ENCODE data around the gene TMX2. TPM values are rescaled to one million over a fixed set of nuclear protein-coding genes. Genes with fewer than 3 reads are reported as not detected.

The TMX2 gene
- polyA plus RNA-seq, 3 donors = 28.9 to 71.6 (median 52.9) TPM

DNA sequence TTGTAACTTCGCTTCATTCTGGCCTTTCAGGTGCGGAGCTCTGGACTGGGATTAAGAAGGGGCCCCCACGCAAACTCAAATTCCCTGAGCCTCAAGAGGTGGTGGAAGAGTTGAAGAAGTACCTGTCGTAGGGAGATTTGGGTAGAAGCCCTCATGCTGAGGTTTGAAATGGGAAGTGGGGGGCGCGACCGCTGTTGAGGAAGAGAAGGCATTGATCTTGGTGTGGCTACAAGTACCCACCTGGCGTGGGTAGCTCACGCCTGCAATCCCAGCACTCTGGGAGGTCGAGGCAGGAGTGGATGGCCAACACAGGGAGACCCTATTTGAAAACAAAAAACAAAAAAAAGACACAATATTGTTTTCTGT, 29.7 kb downstream of the TMX2 start:
- Histone ChIP-seq H3K4me2 (replicated peaks; ENCODE audit: extremely low read depth, low read length, poor library complexity, severe bottlenecking) (peak overlapping the region; percentile 93), H3K27me3 (ENCODE audit: control insufficient read depth in 2 of 2, insufficient read depth in 2 of 2, low read length in 2 of 2) (no peaks in the 10 kb centered on the region), H2AFZ (ENCODE audit: insufficient read depth, low read depth, low read length, poor library complexity, severe bottlenecking) (peak overlapping the region; percentile 91), H3K4me1 (ENCODE audit: control insufficient read depth in 1 of 2, insufficient read depth in 2 of 2, low read length in 2 of 2) (peaks cover 15 to 17% of the 10 kb centered on the region in 2 donors), H3K9ac (ENCODE audit: insufficient read depth, low read length, poor library complexity, severe bottlenecking) (peak overlapping the region; percentile 91), H4K20me1 (ENCODE audit: insufficient read depth, low read length) (peaks cover 27% of the 10 kb centered on the region), H3K27ac (ENCODE audit: low read depth in 1 of 2, low read length in 2 of 2) (peak overlapping the region; percentile 87 to 94), H3K36me3 (replicated peaks in 1 of 2; ENCODE audit: control insufficient read depth in 1 of 2, insufficient read depth in 2 of 2, low read length in 2 of 2) (peaks cover 51 to 78% of the 10 kb centered on the region in 2 donors), H3K9me3 (replicated peaks in 1 of 2; ENCODE audit: control insufficient read depth in 1 of 2, insufficient read depth in 1 of 2, low read length in 2 of 2) (no peaks in the 10 kb centered on the region), H3K79me2 (ENCODE audit: insufficient read depth, low read length) (peaks cover 22% of the 10 kb centered on the region), H3K4me3 (replicated peaks in 1 of 3; ENCODE audit: low read depth in 2 of 3, low read length in 3 of 3) (peak overlapping the region; percentile 89 to 98 (median 94))
- DNase-seq = no peak
- Mint-ChIP-seq H3K4me3 (peak overlapping the region; percentile 96 to 99), H3K36me3 (peaks cover 57 to 64% of the 10 kb centered on the region in 2 donors), H3K27ac (peak overlapping the region; percentile 92 to 97 (median 94)), H3K27me3 (ENCODE audit: low read depth in 3 of 3) (no peaks in the 10 kb centered on the region), H3K4me1 (peaks cover 14% of the 10 kb centered on the region), H3K9me3 (no peaks in the 10 kb centered on the region)
- TF ChIP-seq, protein P1, sequence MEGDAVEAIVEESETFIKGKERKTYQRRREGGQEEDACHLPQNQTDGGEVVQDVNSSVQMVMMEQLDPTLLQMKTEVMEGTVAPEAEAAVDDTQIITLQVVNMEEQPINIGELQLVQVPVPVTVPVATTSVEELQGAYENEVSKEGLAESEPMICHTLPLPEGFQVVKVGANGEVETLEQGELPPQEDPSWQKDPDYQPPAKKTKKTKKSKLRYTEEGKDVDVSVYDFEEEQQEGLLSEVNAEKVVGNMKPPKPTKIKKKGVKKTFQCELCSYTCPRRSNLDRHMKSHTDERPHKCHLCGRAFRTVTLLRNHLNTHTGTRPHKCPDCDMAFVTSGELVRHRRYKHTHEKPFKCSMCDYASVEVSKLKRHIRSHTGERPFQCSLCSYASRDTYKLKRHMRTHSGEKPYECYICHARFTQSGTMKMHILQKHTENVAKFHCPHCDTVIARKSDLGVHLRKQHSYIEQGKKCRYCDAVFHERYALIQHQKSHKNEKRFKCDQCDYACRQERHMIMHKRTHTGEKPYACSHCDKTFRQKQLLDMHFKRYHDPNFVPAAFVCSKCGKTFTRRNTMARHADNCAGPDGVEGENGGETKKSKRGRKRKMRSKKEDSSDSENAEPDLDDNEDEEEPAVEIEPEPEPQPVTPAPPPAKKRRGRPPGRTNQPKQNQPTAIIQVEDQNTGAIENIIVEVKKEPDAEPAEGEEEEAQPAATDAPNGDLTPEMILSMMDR (IDR thresholded peaks at IDR 0.05) = no peak
- 0% methylated on average over 8 of the region's 10 CpGs for WGBS (ENCODE audit: insufficient coverage)
- intact Hi-C loops (cut with micrococcal nuclease) = loop anchor here in 1 of 2 donors (5.0 kb wide), 1 partner anchor 60 kb away; no protein-coding TSS in a partner anchor

DNA sequence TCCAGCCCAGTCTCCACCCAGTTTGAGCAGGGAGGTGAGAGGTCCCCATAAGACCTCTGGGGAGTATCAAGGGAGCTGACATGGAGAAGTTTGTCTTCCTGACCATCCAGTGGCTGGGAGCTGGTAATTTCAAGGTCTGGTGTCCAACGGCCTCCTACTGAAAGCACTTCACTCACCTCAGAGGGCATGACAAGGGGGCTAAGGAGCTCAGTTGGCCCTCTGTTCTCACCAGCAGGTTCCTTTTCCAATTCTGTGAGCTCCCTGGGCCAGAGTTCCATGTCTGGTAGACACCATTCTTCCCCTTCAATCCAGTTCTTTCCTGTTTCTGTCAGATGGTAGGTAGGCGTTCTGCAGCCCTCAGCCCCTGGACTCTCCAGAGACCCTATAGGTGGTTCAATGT, 32.0 kb downstream of the TMX2 start:
- intact Hi-C loops (cut with micrococcal nuclease) = loop anchor here in 1 of 2 donors (5.0 kb wide), 1 partner anchor 58 kb away; no protein-coding TSS in a partner anchor
- no peak overlapping the region for H2AFZ ChIP-seq (ENCODE audit: insufficient read depth, low read depth, low read length, poor library complexity, severe bottlenecking)
- peaks cover 27% of the 10 kb centered on the region for H4K20me1 ChIP-seq (ENCODE audit: insufficient read depth, low read length)
- Mint-ChIP-seq H3K27ac (no peak overlapping the region), H3K4me1 (peaks cover 14% of the 10 kb centered on the region), H3K36me3 (peaks cover 40 to 47% of the 10 kb centered on the region in 2 donors), H3K4me3 (no peak overlapping the region), H3K9me3 (no peaks in the 10 kb centered on the region), H3K27me3 (ENCODE audit: low read depth in 3 of 3) (no peaks in the 10 kb centered on the region)
- DNase-seq = no peak
- TF ChIP-seq, protein P1 (IDR thresholded peaks at IDR 0.05) = no peak
- H3K36me3 ChIP-seq (replicated peaks in 1 of 2; ENCODE audit: control insufficient read depth in 1 of 2, insufficient read depth in 2 of 2, low read length in 2 of 2) = peaks cover 31 to 59% of the 10 kb centered on the region in 2 donors
- H3K27me3 ChIP-seq (ENCODE audit: control insufficient read depth in 2 of 2, insufficient read depth in 2 of 2, low read length in 2 of 2) = no peaks in the 10 kb centered on the region
- 100% methylated on average over 1 of the region's 2 CpGs for WGBS (ENCODE audit: insufficient coverage)
- no peak overlapping the region for H3K4me2 ChIP-seq (replicated peaks; ENCODE audit: extremely low read depth, low read length, poor library complexity, severe bottlenecking)
- H3K4me3 ChIP-seq (replicated peaks in 1 of 3; ENCODE audit: low read depth in 2 of 3, low read length in 3 of 3) = no peak overlapping the region
- no peaks in the 10 kb centered on the region for H3K9me3 ChIP-seq (replicated peaks in 1 of 2; ENCODE audit: control insufficient read depth in 1 of 2, insufficient read depth in 1 of 2, low read length in 2 of 2)
- no peak overlapping the region for H3K9ac ChIP-seq (ENCODE audit: insufficient read depth, low read length, poor library complexity, severe bottlenecking)
- peaks cover 15 to 17% of the 10 kb centered on the region in 2 donors for H3K4me1 ChIP-seq (ENCODE audit: control insufficient read depth in 1 of 2, insufficient read depth in 2 of 2, low read length in 2 of 2)
- peaks cover 22% of the 10 kb centered on the region for H3K79me2 ChIP-seq (ENCODE audit: insufficient read depth, low read length)
- no peak overlapping the region for H3K27ac ChIP-seq (ENCODE audit: low read depth in 1 of 2, low read length in 2 of 2)
